Activated CD4-positive, alpha-beta T cell treated with anti-CD3 and anti-CD28 coated beads for 1 hour (primary cell): Measurements from ENCODE around the gene PTMA.
"Not testable (repeated sequence)": the region's sequence is repeated elsewhere in the genome, so short reads cannot be mapped to it uniquely, and the experiment has no call there.

Source experiments
- DNase-seq: peaks from one replicate; pipeline ENCODE4 v3.0.0-alpha.2; 2020

Gene PTMA

GRCh38 chr2:231707927-231708772 lies at the start of gene PTMA:
TSS of gene PTMA (plus strand) at chr2:231708525. CDS start at chr2:231708707, 182 bp downstream.
- peak; percentile 100 for DNase-seq

DNA sequence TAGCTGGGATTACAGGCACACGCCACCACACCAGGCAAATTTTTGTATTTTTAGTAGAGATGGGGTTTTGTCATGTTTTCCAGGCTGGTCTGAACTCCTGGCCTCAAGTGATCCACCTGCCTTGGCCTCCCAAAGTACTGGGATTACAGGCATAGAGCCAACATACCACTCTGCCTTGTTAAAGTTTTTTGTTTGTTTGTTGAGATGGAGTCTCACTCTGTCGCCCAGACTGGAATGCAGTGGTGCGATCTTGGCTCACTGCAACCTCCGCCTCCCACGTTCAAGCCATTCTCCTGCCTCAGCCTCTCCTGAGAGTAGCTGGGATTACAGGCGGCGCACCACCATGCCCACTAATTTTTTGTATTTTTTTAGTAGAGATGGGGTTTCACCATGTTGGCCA lies 48.3 kb upstream of the PTMA start:
- not testable (repeated sequence) for DNase-seq

DNA sequence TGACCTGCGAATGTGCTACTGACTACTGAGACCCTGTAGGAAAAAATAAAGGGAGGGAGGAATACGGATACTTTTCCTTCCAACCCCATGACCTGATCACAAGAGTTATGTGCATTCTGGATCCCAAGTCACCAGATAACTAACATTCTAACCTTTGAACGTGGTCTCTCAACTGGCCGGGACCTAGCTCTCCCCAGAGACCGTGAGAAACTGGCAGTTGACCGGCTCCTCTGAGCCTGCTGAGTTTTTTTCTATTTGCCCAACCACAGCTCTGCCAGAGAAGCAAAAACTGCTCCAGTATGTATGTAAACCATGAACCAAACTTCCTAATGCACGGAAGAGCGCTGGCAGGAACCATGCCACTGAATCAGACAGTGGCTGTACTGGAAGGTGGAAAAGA lies 47.5 kb upstream of the PTMA start:
- DNase-seq: no peak

GRCh38 chr2:231661422-231662027 lies 46.8 kb upstream of the PTMA start:
- no peak for DNase-seq

DNA sequence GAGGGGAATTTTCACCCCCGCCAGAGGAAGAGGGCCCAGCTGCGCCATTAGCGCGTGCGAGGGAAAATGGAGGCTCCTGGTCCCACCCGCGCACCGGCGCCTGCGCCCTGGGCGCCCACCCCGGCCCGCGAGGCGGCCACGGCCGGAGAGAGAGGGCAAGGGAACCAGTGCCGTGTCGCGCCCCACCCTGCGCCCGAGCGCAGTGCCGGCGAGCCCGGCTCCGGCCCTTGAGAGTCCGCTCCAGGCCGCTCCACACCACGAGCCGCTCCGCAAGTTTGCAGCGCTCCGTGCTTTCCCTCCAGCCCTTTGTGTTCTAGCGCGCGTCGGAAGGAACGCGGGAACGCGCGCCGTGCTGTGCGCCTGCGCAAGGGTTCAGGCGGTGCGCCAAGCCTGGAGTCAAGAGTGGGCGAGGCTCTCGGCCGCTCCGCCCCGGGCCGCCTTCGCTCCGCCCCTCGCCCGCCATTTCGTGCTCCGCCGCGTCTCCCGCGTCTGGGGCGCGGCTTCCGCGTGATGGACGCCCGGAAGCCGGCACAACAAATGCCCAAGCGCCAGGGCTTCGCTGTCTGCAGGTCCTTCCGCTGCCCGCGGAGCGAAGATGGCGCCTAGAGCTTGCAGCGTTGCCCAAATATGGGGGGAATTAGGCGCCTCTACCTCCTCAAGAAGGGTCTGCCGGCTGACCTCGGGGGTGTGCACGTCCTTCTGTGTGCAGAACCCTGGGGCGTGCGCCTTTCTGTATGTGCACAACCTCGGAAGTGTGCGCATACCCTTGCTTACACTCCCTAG lies 46.1 kb upstream of the PTMA start:
- DNase-seq: peak; percentile 96

- DNase-seq: no peak
Measured at GRCh38 chr2:231662811-231663457, 45.4 kb upstream of the PTMA start.

GRCh38 chr2:231663458-231664212 lies 44.7 kb upstream of the PTMA start:
- no peak for DNase-seq

DNA sequence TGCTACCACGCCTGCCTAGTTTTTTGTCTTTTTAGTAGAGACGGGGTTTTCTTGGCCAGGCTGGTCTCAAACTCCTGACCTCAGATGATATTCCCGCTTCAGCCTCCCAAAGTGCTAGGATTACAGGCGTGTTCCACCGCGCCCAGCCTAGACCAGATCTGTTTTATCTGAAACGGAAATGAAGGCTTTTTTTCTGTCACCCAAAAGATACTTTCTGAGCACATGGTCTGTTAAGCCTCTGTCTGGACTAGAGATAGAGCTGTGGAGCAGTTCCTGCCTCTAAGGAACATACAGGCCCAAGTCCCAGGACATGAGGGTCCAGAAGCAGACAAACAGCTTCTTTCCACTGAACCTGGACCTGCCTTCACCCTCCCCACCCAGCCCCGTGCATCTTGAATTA lies 43.6 kb upstream of the PTMA start:
- DNase-seq: no peak

GRCh38 chr2:231665245-231666170 lies 42.8 kb upstream of the PTMA start:
- no peak for DNase-seq

DNA sequence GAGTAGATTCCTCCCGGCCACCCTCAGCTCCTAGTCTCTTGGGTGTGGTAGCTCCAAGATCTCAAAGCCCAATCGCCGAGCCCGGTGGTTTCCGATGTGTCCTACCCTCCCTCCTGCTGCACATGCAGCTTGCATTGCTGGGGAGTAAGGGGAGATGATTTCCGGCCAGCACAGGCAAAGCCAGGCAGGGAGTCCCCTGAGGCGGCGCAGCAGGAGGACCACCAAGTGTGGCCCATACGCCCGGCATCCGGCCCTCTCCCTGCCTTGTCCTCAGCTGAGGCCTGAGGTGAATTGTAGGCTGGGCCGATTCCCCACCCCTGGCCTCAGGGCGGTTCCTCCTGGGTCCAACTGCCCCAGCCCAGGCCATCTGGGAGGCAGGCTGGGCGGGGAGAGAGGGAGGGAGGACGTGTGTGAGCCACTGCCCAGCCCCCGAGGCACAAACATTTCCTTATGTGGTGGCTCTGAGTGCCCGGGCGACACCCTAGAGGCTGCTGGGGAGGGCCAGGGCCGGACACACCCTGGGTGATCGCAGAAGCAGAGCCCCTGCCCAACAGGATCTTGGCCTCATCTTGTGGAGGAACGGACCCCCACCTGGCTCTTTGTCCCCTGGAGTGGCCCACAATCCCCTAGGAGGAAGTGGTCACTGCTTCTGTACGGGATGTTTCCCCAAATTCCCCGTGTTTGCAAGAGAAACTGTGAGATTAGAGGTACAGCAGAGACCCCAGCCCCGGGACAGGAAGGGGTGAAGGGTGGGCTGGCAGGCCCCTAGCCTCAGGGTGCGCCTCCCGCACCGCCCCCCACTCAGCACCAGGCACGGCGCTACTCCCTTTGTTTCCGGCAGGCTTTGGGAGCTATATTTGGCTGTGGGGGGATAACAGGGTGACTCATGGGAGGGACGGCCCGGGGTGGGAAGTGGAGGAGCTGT lies 41.9 kb upstream of the PTMA start:
- no peak for DNase-seq

GRCh38 chr2:231667096-231667427 lies 41.3 kb upstream of the PTMA start:
- DNase-seq: no peak

GRCh38 chr2:231667496-231667895 lies 40.8 kb upstream of the PTMA start:
- no peak for DNase-seq

- no peak for DNase-seq
Measured at GRCh38 chr2:231668981-231669380, 39.3 kb upstream of the PTMA start.

- DNase-seq: no peak
Measured at GRCh38 chr2:231671270-231672050, 36.9 kb upstream of the PTMA start.

GRCh38 chr2:231672617-231673347 lies 35.5 kb upstream of the PTMA start:
- no peak for DNase-seq

- DNase-seq: no peak
Measured at GRCh38 chr2:231673348-231673770, 35.0 kb upstream of the PTMA start.

DNA sequence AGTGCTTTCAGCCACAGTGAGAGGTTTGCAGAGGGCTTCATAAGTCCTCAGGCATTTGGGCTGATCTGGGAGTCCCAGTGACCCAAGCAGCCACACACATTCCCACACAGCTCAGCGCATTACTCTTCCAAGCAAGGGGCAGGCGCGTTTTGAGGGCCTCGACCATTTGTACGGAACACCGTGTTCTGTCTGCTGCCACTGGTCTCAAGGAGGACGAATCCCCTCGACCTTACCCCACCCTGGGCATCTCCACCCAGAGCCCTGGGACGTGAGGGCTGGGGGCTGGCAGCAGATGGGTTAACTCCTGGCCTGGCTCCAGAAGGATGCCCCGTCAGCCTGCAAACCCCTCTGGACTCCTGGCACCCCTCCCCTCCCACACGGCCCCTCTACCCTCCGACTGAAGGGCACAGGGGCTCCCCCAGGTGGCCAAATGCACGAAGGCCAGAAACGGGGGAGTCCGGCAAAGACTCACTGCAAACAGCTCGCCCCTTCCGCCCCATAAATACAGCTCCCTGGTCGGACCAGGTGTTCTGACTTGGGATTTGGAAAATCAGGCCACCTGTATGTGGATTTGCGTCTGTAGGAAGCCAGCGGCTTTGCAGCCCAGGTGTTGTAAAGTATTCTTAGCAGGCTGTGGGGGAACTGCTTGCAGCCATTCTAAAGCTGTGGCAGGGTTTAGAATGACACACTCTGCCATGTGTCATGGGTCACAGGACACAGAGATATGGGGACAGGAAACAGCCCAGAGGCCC lies 33.6 kb upstream of the PTMA start:
- peak; percentile 38 for DNase-seq

DNA sequence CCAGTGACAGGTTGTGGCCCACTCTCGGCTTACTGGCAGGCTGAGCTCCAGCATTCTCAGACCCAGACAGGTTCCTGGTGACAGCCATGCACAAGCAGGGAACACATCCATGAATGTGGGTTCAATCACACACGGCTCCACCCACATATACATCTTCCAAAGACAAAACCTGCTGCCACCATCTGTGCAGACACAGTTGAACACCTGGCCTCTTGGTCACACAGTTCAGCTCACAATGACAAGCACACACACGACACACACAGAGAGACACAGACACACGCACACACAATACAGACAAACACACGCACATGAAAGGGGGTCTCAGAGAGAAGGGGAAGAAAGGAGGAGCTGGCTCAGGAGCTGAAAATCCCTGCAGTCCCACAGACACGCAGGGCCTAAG lies 32.1 kb upstream of the PTMA start:
- no peak for DNase-seq
